ENCODE results near the gene DOCK7. TPM values are rescaled to one million over a fixed set of nuclear protein-coding genes. Genes with fewer than 3 reads are reported as not detected.

DOCK7 gene
- total RNA-seq, 2 experiments from 2014 or later: 6.6 to 16.8 TPM

- TF ChIP-seq CTCF (IDR thresholded peaks at IDR 0.05): no peak
- Mint-ChIP-seq H3K4me3 (no peak overlapping the region), H3K36me3 (ENCODE audit: low read depth) (no peaks in the 10 kb centered on the region), H3K27me3 (no peaks in the 10 kb centered on the region), H3K9me3 (no peaks in the 10 kb centered on the region), H3K4me1 (ENCODE audit: low read depth) (no peaks in the 10 kb centered on the region), H3K27ac (no peak overlapping the region)
- ChIA-PET CTCF (no interaction called here), POLR2A (interaction anchor here (1.2 kb wide), 1 partner anchor 12 kb away, joined by 3 read pairs; no protein-coding TSS in a partner anchor)
- ATAC-seq (no peak), DNase-seq (no peak)
- intact Hi-C loops (cut with micrococcal nuclease): no loop called here
Observed at GRCh38 chr1:62424411-62424810, 263.8 kb downstream of the DOCK7 start.

GRCh38 chr1:62423580-62424242 is 264.5 kb downstream of the DOCK7 start:
- Mint-ChIP-seq H3K4me1 (ENCODE audit: low read depth) (no peaks in the 10 kb centered on the region), H3K36me3 (ENCODE audit: low read depth) (no peaks in the 10 kb centered on the region), H3K4me3 (no peak overlapping the region), H3K27me3 (no peaks in the 10 kb centered on the region), H3K9me3 (no peaks in the 10 kb centered on the region), H3K27ac (no peak overlapping the region)
- DNase-seq (no peak), ATAC-seq (no peak)
- intact Hi-C loops (cut with micrococcal nuclease): no loop called here
- TF ChIP-seq CTCF (IDR thresholded peaks at IDR 0.05): no peak
- ChIA-PET CTCF (no interaction called here), POLR2A (interaction anchor here (1.2 kb wide), 1 partner anchor 13 kb away, joined by 3 read pairs; no protein-coding TSS in a partner anchor)

- H3K27ac Mint-ChIP-seq: no peak overlapping the region
- H3K27me3 Mint-ChIP-seq: no peaks in the 10 kb centered on the region
- POLR2A ChIA-PET: interaction anchor here (0.9 to 1.5 kb wide), 2 partner anchors 16 to 260 kb away, joined by 3 read pairs; no protein-coding TSS in a partner anchor
- TF ChIP-seq CTCF (IDR thresholded peaks at IDR 0.05): no peak
- H3K4me3 Mint-ChIP-seq: no peak overlapping the region
- no peaks in the 10 kb centered on the region for H3K36me3 Mint-ChIP-seq (ENCODE audit: low read depth)
- intact Hi-C loops (cut with micrococcal nuclease): no loop called here
- no peaks in the 10 kb centered on the region for H3K4me1 Mint-ChIP-seq (ENCODE audit: low read depth)
- H3K9me3 Mint-ChIP-seq: no peaks in the 10 kb centered on the region
- CTCF ChIA-PET: no interaction called here
- ATAC-seq: no peak
- no peak for DNase-seq
Observed at GRCh38 chr1:62420214-62420613, 268.0 kb downstream of the DOCK7 start.

- POLR2A ChIA-PET: no interaction called here
Observed at GRCh38 chr1:62417351-62417999, 270.7 kb downstream of the DOCK7 start.

More at GRCh38 chr1:62417351-62417999, 270.7 kb downstream of the DOCK7 start:
- H3K27ac Mint-ChIP-seq: no peak overlapping the region
- no peak overlapping the region for H3K4me3 Mint-ChIP-seq
- H3K36me3 Mint-ChIP-seq (ENCODE audit: low read depth): no peaks in the 10 kb centered on the region
- DNase-seq (no peak), ATAC-seq (no peak)
- no peaks in the 10 kb centered on the region for H3K9me3 Mint-ChIP-seq
- intact Hi-C loops (cut with micrococcal nuclease): no loop called here
- no peaks in the 10 kb centered on the region for H3K27me3 Mint-ChIP-seq
- no peak for TF ChIP-seq CTCF (IDR thresholded peaks at IDR 0.05)
- no peaks in the 10 kb centered on the region for H3K4me1 Mint-ChIP-seq (ENCODE audit: low read depth)
- CTCF ChIA-PET: interaction anchor here (1.9 to 2.6 kb wide), 2 partner anchors 9 to 242 kb away, joined by 7 to 9 read pairs; no protein-coding TSS in a partner anchor

Measured in activated CD8-positive, alpha-beta T cell treated with anti-CD3 and anti-CD28 coated beads for 36 hours (primary cell).